Measurements from ENCODE around the gene HERC2. TPM values are rescaled to one million over a fixed set of nuclear protein-coding genes. Genes with fewer than 3 reads are reported as not detected.
"Not testable (repeated sequence)": the region's sequence is repeated elsewhere in the genome, so short reads cannot be mapped to it uniquely, and the experiment has no call there.

HERC2 gene
- total and polyA plus RNA-seq, 9 of the 15 experiments (the other 6 are each of a cell fraction or from before 2014, with no cell fraction given), result 10.6 to 84.0 (median 42.6) TPM

GRCh38 chr15:28122038-28122949 lies 199.7 kb downstream of the HERC2 start:
- no peak overlapping the region for H3K4me2 ChIP-seq (ENCODE audit: insufficient read depth, low read length)
- DNase-seq (ENCODE audit: extremely low read depth in 1 of 4, low spot score in 3 of 4) (no peak), FAIRE-seq (no peak), ATAC-seq (no peak)
- H3K36me3 ChIP-seq (ENCODE audit: control insufficient read depth, insufficient read depth, low read length), result peaks cover 83% of the 10 kb centered on the region
- no peaks in the 10 kb centered on the region for H3K9me1 ChIP-seq (ENCODE audit: control insufficient read depth, insufficient read depth, low read length)
- intact Hi-C loops (cut with micrococcal nuclease) (loop anchor here (2.0 kb wide), 1 partner anchor 1231 kb away; no protein-coding TSS in a partner anchor), in situ Hi-C loops (cut with MboI) (loop anchor here (10.0 kb wide), 1 partner anchor 1227 kb away; no protein-coding TSS in a partner anchor)
- H3K9ac ChIP-seq (ENCODE audit: insufficient read depth in 1 of 2, low read depth in 2 of 2, low read length in 2 of 2), result no peak overlapping the region; a peak in 1 of 4 replicates
- no peaks in the 10 kb centered on the region for H3K27me3 ChIP-seq (ENCODE audit: control insufficient read depth in 2 of 2, insufficient read depth in 2 of 2, low read length in 2 of 2)
- no peak overlapping the region for H3K27ac ChIP-seq (ENCODE audit: extremely low read depth, low read depth, low read length)
- no TSS peak for BruUV-seq (replicated peaks)
- no peaks in the 10 kb centered on the region for H3K79me2 ChIP-seq (ENCODE audit: control insufficient read depth, insufficient read depth, low read length)
- H3K4me1 ChIP-seq (replicated peaks in 1 of 2; ENCODE audit: control insufficient read depth in 2 of 2, insufficient read depth in 2 of 2, low read length in 2 of 2), result peaks cover 0 to 3% of the 10 kb centered on the region in 2 experiments; a peak in 1 of 5 replicates
- no peak for TF ChIP-seq RNF2 (IDR thresholded peaks at IDR 0.05)
- TF ChIP-seq POLR2G (IDR thresholded peaks at IDR 0.05; ENCODE audit: low read depth, low read length), result peak; percentile 21
- WGBS (ENCODE audit: insufficient coverage, low coverage, missing lambda C conversion rate), result 92% methylated on average over 17 of the region's 28 CpGs
- no peak overlapping the region for H2AFZ ChIP-seq (ENCODE audit: low read depth, low read length)
- ChIA-PET POLR2A (no interaction called here), CTCF (ENCODE audit: low intra/inter-chr PET ratio) (no interaction called here)
- no peak overlapping the region for H3K4me3 ChIP-seq
- no peaks in the 10 kb centered on the region for H4K20me1 ChIP-seq (replicated peaks; ENCODE audit: control insufficient read depth, insufficient read depth, low read length)
- H3K9me3 ChIP-seq (replicated peaks; ENCODE audit: control insufficient read depth, insufficient read depth, low read depth, low read length), result no peaks in the 10 kb centered on the region

GRCh38 chr15:28121577-28121976 lies 200.4 kb downstream of the HERC2 start:
- H3K9ac ChIP-seq (ENCODE audit: insufficient read depth in 1 of 2, low read depth in 2 of 2, low read length in 2 of 2); BruUV-seq (replicated peaks); H3K4me1 ChIP-seq (replicated peaks in 1 of 2; ENCODE audit: control insufficient read depth in 2 of 2, insufficient read depth in 2 of 2, low read length in 2 of 2); H3K4me3 ChIP-seq; H2AFZ ChIP-seq (ENCODE audit: low read depth, low read length); intact Hi-C loops (cut with micrococcal nuclease); H3K4me2 ChIP-seq (ENCODE audit: insufficient read depth, low read length); H3K79me2 ChIP-seq (ENCODE audit: control insufficient read depth, insufficient read depth, low read length); H3K27ac ChIP-seq (ENCODE audit: extremely low read depth, low read depth, low read length); DNase-seq (ENCODE audit: extremely low read depth in 1 of 4, low spot score in 3 of 4); H3K27me3 ChIP-seq (ENCODE audit: control insufficient read depth in 2 of 2, insufficient read depth in 2 of 2, low read length in 2 of 2); H3K9me1 ChIP-seq (ENCODE audit: control insufficient read depth, insufficient read depth, low read length); CTCF ChIA-PET (ENCODE audit: low intra/inter-chr PET ratio); POLR2A ChIA-PET; ATAC-seq; H3K9me3 ChIP-seq (replicated peaks; ENCODE audit: control insufficient read depth, insufficient read depth, low read depth, low read length); FAIRE-seq; H4K20me1 ChIP-seq (replicated peaks; ENCODE audit: control insufficient read depth, insufficient read depth, low read length): not testable (repeated sequence)
- in situ Hi-C loops (cut with MboI), result loop anchor here (10.0 kb wide), 1 partner anchor 1227 kb away; no protein-coding TSS in a partner anchor
- WGBS (ENCODE audit: insufficient coverage, low coverage, missing lambda C conversion rate), result 96% methylated on average over 5 of the region's 16 CpGs
- H3K36me3 ChIP-seq (ENCODE audit: control insufficient read depth, insufficient read depth, low read length), result peaks cover 86% of the 10 kb centered on the region
